ENCODE measurements around the gene IMMP2L.

DNA sequence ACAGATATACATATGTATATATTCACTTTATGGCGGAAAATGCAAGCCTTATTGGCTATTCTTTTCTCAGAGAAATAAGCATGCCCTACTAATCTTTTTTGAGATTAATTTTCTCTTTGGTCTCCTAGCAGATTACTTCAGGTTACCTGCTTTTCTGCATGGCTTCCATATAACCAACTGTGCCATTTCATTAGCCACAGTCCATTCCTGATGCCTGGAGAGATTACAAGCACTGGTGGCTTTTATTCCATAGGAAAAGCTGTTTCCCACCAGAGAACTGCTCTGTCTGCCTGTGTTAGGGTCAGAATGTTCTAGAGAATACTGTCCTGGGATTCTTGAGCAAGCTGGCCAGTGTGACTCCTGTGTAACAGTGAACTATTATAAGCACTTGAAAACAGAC is 411.6 kb downstream of the IMMP2L start:
- no peak for TF ChIP-seq CTCF (IDR thresholded peaks at IDR 0.05)
- TF ChIP-seq EZH2phosphoT487 (IDR thresholded peaks at IDR 0.05), result no peak
- no peak for TF ChIP-seq EZH2 (IDR thresholded peaks at IDR 0.05)
